ENCODE measurements around the gene DIP2C.

The DIP2C gene

GRCh38 chr10:475709-476454 is 213.6 kb downstream of the DIP2C start:
- in situ Hi-C loops (cut with MboI; ENCODE audit: low pct_unique_long_range_greater_than_20kb, low sequenced_read_pairs, unreplicated experiment) = no loop called here
- TF ChIP-seq, protein P1, sequence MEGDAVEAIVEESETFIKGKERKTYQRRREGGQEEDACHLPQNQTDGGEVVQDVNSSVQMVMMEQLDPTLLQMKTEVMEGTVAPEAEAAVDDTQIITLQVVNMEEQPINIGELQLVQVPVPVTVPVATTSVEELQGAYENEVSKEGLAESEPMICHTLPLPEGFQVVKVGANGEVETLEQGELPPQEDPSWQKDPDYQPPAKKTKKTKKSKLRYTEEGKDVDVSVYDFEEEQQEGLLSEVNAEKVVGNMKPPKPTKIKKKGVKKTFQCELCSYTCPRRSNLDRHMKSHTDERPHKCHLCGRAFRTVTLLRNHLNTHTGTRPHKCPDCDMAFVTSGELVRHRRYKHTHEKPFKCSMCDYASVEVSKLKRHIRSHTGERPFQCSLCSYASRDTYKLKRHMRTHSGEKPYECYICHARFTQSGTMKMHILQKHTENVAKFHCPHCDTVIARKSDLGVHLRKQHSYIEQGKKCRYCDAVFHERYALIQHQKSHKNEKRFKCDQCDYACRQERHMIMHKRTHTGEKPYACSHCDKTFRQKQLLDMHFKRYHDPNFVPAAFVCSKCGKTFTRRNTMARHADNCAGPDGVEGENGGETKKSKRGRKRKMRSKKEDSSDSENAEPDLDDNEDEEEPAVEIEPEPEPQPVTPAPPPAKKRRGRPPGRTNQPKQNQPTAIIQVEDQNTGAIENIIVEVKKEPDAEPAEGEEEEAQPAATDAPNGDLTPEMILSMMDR (IDR thresholded peaks at IDR 0.05; ENCODE audit: extremely low read depth, insufficient read depth, missing control alignments) = no peak
- DNase-seq (ENCODE audit: low spot score) = no peak

DNA sequence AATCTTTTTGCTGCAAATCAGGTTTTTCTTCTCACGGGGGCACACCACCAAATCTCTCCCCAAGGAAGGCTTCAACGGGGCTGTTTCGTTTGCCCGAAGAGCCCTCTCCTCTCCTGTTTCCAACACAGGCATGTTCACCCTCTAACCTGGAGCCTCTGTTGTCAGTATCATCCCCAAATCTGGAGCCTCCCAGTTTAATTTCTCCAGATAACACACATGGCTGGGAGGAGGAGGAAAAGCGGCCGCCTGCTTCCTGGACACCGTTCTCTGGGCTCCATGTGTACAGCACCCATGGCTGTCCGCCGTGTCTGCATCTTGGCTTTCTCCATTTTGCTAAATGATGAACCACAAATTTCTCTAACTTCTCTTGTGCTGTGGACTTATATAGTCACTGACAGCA is 214.5 kb downstream of the DIP2C start:
- in situ Hi-C loops (cut with MboI; ENCODE audit: low pct_unique_long_range_greater_than_20kb, low sequenced_read_pairs, unreplicated experiment) = no loop called here
- no peak for DNase-seq (ENCODE audit: low spot score)
- TF ChIP-seq, protein P1 (IDR thresholded peaks at IDR 0.05; ENCODE audit: extremely low read depth, insufficient read depth, missing control alignments) = no peak

DNA sequence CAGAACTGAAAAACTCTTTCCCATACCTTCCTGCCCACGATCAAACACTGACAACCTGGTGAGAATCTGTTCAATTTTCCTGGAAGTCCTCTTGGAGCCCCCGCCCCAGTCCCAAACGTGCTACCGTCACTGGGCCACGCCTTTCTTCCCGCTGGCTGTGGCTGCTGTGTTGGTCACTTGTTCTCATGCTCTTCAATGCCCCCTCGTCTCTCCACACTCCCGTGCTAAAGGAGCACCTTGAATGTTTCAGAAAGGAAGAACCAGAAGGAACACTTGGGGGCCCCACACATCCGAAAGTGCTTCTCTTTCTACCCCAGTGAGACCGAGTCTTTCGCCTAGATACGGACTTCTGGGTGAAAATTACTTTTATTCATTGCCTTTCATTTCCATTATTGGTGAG is 215.1 kb downstream of the DIP2C start:
- TF ChIP-seq, protein P1 (IDR thresholded peaks at IDR 0.05; ENCODE audit: extremely low read depth, insufficient read depth, missing control alignments) = no peak
- no peak for DNase-seq (ENCODE audit: low spot score)
- in situ Hi-C loops (cut with MboI; ENCODE audit: low pct_unique_long_range_greater_than_20kb, low sequenced_read_pairs, unreplicated experiment) = no loop called here

GRCh38 chr10:472241-472910 is 217.1 kb downstream of the DIP2C start:
- TF ChIP-seq, protein P1 (IDR thresholded peaks at IDR 0.05; ENCODE audit: extremely low read depth, insufficient read depth, missing control alignments) = no peak
- no peak for DNase-seq (ENCODE audit: low spot score)
- in situ Hi-C loops (cut with MboI; ENCODE audit: low pct_unique_long_range_greater_than_20kb, low sequenced_read_pairs, unreplicated experiment) = no loop called here

- DNase-seq (ENCODE audit: low spot score) = no peak
- TF ChIP-seq, protein P1 (IDR thresholded peaks at IDR 0.05; ENCODE audit: extremely low read depth, insufficient read depth, missing control alignments) = no peak
- in situ Hi-C loops (cut with MboI; ENCODE audit: low pct_unique_long_range_greater_than_20kb, low sequenced_read_pairs, unreplicated experiment) = no loop called here
These were observed 219.0 kb downstream of the DIP2C start for GRCh38 chr10:470339-471003.

DNA sequence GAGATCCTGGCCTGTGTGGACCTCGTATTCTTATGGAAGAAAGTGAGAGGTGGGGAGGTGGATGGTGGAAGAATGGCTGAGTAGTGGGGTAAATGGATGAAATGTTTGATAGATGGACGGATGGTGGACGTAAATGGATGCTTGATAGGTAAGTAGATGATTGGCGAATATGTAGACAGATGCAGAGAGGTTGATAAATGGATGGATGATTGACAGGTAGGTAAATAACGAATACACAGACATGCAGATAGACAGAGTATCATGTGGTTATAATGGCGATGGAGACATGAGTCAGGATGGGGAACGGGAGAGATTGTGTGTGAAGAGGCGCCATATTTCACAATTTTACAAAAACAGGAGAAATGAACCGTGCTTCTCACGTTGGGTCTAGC is 219.5 kb downstream of the DIP2C start:
- in situ Hi-C loops (cut with MboI; ENCODE audit: low pct_unique_long_range_greater_than_20kb, low sequenced_read_pairs, unreplicated experiment) = no loop called here
- TF ChIP-seq, protein P1 (IDR thresholded peaks at IDR 0.05; ENCODE audit: extremely low read depth, insufficient read depth, missing control alignments) = no peak
- no peak for DNase-seq (ENCODE audit: low spot score)
